ENCODE measurements around the gene PKNOX2. TPM values are rescaled to one million over a fixed set of nuclear protein-coding genes. Genes with fewer than 3 reads are reported as not detected.
A peak's percentile ranks its signal among the peaks of the same experiment; 100 is the strongest.

Gene PKNOX2
- total and polyA plus RNA-seq, 10 donors = 0.80 to 8.9 (median 3.5) TPM

DNA sequence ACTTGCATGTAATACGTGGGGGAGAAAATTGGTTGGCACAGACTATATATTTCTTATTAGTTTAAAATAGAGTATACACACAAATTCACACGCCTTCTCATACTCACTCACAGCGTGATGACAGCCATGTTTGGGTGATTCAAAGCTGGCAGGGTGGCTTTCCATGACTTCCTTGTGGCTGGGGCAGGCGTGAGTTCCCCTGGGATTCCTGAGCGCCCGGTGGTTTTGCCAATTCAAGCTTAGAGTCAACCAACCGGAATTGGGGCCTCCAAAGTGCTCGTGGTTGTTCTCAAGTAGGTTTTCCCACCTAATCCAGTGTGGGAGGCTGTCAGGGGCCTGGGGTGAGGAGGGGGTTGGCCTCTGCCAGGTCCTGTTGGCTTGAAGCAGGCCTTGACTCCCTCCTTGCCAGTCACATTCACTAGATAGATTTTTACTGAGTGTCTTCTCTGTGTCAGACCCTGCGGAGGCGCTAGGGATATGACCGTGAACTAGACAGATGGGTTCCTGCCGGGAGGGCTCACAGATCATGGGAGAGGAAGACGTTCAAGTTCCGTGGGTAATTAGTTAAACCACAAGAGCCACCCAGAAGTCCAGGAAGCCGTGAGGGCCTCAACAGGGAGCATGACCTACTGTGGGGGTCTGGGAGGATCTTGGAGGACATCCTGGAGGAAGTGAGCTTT lies 11.5 kb downstream of the PKNOX2 start:
- 33 to 47% (median 45%) methylated on average over 14 to 15 of the region's 15 CpGs for WGBS, 5 donors
- TF ChIP-seq POLR2AphosphoS5 (IDR thresholded peaks at IDR 0.05) = no peak
- TF ChIP-seq POLR2A (IDR thresholded peaks at IDR 0.05) = no peak
- TF ChIP-seq, protein P1, sequence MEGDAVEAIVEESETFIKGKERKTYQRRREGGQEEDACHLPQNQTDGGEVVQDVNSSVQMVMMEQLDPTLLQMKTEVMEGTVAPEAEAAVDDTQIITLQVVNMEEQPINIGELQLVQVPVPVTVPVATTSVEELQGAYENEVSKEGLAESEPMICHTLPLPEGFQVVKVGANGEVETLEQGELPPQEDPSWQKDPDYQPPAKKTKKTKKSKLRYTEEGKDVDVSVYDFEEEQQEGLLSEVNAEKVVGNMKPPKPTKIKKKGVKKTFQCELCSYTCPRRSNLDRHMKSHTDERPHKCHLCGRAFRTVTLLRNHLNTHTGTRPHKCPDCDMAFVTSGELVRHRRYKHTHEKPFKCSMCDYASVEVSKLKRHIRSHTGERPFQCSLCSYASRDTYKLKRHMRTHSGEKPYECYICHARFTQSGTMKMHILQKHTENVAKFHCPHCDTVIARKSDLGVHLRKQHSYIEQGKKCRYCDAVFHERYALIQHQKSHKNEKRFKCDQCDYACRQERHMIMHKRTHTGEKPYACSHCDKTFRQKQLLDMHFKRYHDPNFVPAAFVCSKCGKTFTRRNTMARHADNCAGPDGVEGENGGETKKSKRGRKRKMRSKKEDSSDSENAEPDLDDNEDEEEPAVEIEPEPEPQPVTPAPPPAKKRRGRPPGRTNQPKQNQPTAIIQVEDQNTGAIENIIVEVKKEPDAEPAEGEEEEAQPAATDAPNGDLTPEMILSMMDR (IDR thresholded peaks at IDR 0.05 in 8 of 11, conservative IDR thresholded peaks at IDR 0.05 in 3 of 11) = no peak

DNA sequence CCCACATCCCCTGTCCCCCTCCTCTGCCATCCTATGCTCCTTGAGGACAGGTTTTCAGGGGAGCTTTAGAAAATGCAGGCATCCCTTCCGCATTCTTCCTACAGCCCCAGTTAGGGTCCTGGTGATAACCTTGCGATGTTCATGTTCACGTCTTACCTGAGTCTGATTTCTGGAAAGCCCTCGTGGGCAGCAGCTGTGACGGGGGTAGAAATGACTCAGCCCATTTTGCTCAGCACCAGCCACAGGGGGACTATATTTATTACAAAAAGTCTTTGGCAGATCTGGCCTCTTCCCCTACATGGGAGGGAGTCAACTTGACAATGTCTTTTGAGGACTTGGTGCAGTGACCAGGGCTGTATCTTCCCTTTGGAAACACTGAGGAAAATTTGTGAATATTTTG lies 12.3 kb downstream of the PKNOX2 start:
- Histone ChIP-seq H3K36me3 (no peaks in the 10 kb centered on the region), H3K4me3 (no peak overlapping the region), H3K4me1 (peaks cover 0 to 14% (median 4%) of the 10 kb centered on the region in 6 donors), H3K9me3 (no peaks in the 10 kb centered on the region), H3K27me3 (replicated peaks in 1 of 7) (peaks cover 0 to 63% (median 0%) of the 10 kb centered on the region in 7 donors), H3K27ac (no peak overlapping the region)
- no peak for DNase-seq
- WGBS, 5 donors = 49 to 59% (median 53%) methylated on average over 5 of the region's 5 CpGs
- TF ChIP-seq, protein P1 (IDR thresholded peaks at IDR 0.05 in 8 of 11, conservative IDR thresholded peaks at IDR 0.05 in 3 of 11) = no peak
- TF ChIP-seq POLR2AphosphoS5 (IDR thresholded peaks at IDR 0.05) = no peak
- TF ChIP-seq POLR2A (IDR thresholded peaks at IDR 0.05) = no peak
- intact Hi-C loops (cut with DNase I; ENCODE audit: low total_unique reads) = no loop called here

More for the DNA sequence above, 11.5 kb downstream of the PKNOX2 start:
- H3K27ac ChIP-seq = no peak overlapping the region
- peaks cover 0 to 14% (median 4%) of the 10 kb centered on the region in 6 donors for H3K4me1 ChIP-seq
- no peaks in the 10 kb centered on the region for H3K36me3 ChIP-seq
- H3K27me3 ChIP-seq (replicated peaks in 1 of 7) = peaks cover 0 to 71% (median 0%) of the 10 kb centered on the region in 7 donors
- no peak overlapping the region for H3K4me3 ChIP-seq
- intact Hi-C loops (cut with DNase I; ENCODE audit: low total_unique reads) = no loop called here
- H3K9me3 ChIP-seq = no peaks in the 10 kb centered on the region
- DNase-seq = peak; percentile 59

DNA sequence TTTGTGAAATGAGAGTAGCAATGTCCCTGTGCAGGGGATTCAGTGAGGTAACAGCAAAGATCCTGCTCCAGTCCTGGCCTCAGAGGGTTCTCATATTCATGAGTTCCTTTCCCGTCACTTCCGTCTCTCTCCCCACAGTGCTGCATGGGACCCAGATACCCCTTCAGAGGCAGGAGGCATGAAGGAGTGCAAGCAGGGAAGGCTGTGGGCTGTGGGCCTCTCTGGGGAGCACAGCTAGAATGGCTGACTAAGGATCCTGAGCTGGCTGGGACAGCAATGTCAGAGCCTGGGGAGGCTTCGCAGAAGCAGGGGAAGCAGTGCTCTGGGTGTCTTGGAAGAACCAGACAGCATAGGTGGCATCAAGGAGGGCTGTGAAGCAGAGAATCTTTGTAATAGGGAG lies 13.0 kb downstream of the PKNOX2 start:
- Histone ChIP-seq H3K27ac (no peak overlapping the region), H3K36me3 (no peaks in the 10 kb centered on the region), H3K4me3 (no peak overlapping the region), H3K27me3 (replicated peaks in 1 of 7) (peaks cover 0 to 57% (median 0%) of the 10 kb centered on the region in 7 donors), H3K9me3 (no peaks in the 10 kb centered on the region), H3K4me1 (peaks cover 0 to 14% (median 4%) of the 10 kb centered on the region in 6 donors)
- DNase-seq = peak; percentile 54
- no peak for TF ChIP-seq POLR2AphosphoS5 (IDR thresholded peaks at IDR 0.05)
- TF ChIP-seq, protein P1 (IDR thresholded peaks at IDR 0.05 in 8 of 11, conservative IDR thresholded peaks at IDR 0.05 in 3 of 11) = no peak
- no peak for TF ChIP-seq POLR2A (IDR thresholded peaks at IDR 0.05)
- intact Hi-C loops (cut with DNase I; ENCODE audit: low total_unique reads) = no loop called here
- WGBS, 5 donors = 76 to 91% (median 86%) methylated on average over 3 of the region's 3 CpGs

DNA sequence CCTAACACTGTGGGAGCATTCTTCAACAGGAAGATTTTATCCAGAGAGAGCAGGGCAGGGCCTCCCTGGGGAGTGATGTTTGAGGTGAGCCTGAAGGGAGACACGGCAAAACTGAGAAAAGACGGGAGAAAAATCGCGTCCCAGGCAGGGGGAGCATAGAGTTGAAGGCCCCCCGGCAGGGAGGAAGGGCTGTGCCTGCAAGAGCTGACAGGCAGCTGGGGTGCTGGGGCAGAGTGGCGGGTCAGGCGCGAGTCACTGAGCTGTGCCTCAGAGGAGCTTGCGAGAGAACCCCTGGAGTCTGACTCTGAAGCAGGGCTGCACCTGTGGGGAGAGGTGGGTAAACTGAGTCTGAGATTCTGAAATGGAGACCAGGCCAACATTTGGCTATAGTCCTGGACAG lies 14.8 kb downstream of the PKNOX2 start:
- peaks cover 0 to 14% (median 4%) of the 10 kb centered on the region in 6 donors for H3K4me1 ChIP-seq
- DNase-seq = peak; percentile 67
- WGBS, 5 donors = 78 to 83% (median 83%) methylated on average over 9 of the region's 9 CpGs

More for the DNA sequence above, 14.8 kb downstream of the PKNOX2 start:
- Histone ChIP-seq H3K36me3 (no peaks in the 10 kb centered on the region), H3K27ac (no peak overlapping the region), H3K27me3 (replicated peaks in 1 of 7) (peaks cover 0 to 50% (median 0%) of the 10 kb centered on the region in 7 donors), H3K4me3 (no peak overlapping the region), H3K9me3 (no peaks in the 10 kb centered on the region)
- TF ChIP-seq, protein P1 (IDR thresholded peaks at IDR 0.05 in 8 of 11, conservative IDR thresholded peaks at IDR 0.05 in 3 of 11) = no peak
- no peak for TF ChIP-seq POLR2AphosphoS5 (IDR thresholded peaks at IDR 0.05)
- no peak for TF ChIP-seq POLR2A (IDR thresholded peaks at IDR 0.05)
- intact Hi-C loops (cut with DNase I; ENCODE audit: low total_unique reads) = no loop called here
